Fibroblast of gingiva (primary cell): ENCODE data around the gene RASSF5.

Experiments used
- DNase-seq: peaks from one replicate; pipeline ENCODE4 v3.0.0-alpha.2; 2011; ENCODE audit warnings: low read depth

Gene RASSF5

DNA sequence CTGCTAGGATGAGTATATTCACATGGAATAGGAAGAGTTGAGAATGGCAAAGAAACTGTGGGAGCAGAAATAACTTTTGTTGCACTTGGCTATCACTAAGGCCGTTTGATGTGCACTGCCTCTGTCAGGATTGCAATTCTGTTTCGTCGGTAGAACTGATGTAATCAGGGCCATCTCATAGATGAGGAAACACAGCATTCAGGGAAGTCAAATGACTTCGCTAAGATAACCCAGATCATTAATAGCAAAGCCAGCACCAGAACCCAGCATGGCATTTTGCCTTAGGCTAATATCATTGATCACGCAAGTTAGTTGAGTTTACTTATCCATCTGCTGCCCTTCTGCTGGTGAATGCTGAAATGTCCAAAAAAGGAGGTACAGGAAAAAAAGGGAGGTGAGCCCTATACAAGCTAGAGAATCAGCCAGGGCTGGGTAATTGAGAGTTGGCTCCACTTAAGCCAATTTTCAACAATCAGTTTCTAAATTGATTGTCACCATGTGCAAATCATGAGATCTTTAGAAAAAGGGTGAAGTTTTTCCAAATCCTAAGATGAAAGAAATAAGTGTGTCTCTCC, 7.6 kb downstream of the RASSF5 start:
- no peak for DNase-seq

DNA sequence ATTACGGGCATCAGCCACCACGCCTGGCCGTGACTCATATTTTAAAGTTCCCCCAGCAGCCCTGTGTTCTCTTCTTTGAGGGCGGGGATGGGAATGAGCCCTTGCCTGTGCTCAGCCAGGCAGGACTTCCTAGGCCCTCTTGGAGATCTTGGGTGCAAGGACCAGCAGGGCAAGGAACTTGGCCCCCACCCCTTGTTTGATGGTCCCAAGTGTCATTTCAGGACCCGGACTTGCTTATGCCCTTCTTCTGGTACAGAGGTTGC, 9.3 kb downstream of the RASSF5 start:
- no peak for DNase-seq

DNA sequence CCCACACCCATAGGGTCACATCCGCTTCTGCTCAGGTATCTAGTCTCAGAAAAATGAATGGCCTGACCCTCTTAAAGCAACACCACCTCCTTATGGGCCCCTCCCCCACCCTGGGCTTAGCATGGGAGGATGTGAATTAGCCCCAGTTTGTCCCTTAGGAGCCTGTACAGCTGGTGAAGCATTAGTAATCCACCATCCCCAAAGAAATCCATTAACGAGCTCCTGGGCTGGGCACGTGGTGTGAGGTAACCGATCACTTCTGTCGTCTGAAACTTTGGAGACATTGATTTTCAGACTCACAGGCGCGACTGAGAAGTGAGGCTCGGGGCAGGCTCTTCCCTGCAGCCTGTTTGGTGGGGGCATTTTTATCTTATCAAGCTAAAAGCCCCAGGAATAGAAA, 10.5 kb downstream of the RASSF5 start:
- no peak for DNase-seq

DNA sequence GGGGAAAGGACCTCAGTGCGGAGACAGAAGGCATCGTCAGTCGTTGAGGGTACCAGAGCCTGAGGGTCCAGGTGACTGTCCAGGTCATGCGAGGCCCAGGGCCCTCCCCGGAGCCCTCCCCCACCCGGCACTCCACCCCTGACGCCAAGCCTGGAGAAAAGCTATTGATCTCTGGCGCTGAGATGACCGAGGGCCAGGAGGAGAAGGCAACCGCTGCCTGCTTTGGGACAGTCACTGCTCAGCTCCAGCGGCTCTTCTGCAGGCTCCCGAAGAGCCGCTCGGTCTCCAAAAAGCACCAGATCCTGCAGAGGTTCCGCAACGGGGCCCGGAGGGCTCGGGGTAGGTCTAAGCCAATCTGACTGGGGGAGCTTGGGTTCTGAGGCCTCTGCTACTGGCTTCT, 10.9 kb downstream of the RASSF5 start:
- DNase-seq: no peak

DNA sequence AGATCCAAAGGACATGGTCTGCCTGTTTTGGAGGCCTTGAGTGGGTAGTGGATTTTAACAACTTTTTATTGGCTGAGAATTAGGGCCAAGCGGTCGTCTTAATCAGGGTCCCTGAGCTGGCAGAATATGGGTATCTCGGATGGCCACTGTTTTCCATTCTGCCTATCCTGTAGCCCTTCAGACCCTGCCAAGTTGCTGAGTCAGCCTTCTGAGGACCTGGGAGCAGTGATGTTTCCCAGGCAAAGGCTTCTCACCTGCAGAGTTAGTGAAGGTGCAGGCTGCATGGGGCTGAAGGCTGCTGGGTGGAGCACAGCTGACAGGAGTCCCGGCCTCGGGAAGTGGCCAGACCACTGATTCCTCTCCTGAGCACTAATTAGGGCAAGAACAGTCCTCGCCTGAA, 11.4 kb downstream of the RASSF5 start:
- no peak for DNase-seq

DNA sequence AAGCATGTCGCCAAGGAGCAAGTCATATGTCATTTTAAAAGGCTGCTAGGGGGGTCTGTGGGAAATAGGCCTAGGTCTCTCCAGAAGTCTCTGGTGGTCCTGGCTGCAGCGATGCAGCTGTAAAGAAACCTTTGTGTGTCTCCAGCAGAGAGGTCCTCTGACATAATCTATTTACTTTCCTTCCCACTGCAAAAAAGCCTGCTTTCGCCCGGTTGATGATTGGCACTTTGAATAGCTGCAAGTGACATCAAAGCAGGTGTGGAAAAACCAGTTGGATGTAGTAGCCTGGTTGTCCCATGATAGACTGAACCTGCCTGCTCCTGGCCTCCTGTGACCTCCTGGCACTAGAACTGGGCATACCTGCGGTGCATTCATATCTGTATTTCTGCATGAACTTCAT, 13.8 kb downstream of the RASSF5 start:
- no peak for DNase-seq

DNA sequence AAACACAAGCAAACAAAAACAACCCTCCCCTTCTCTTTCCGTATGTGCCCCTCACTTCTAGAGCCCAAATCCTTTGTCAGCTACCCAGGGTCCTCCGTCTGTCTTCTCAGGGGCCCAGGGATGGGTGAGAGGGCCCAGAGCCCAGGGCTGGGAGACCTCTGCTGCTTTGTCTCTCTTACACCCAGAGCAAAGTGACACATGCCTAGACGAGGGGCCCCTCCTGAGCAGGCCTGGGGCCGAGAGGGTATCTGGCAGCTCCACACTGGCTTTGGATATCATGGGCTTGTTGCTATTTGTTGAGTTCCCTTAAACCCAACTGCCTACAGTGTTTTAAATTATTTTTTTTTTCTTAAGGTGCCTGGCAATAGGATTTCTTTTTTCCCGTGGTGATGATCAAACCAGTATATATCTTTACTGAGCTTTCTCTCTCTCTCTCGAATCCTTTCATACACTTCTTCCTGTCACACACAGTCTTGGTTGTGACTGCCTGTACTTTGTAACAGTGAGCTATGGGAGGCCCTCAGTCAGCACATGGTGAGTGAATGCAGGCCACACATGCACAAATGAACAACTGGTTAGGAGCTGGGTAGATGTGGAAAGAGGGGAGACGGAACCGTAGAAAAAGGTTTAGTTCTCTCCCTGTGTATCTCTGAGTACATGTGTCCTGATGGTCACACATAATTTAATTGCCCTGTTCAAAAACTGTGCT, 14.5 kb downstream of the RASSF5 start:
- no peak for DNase-seq

DNA sequence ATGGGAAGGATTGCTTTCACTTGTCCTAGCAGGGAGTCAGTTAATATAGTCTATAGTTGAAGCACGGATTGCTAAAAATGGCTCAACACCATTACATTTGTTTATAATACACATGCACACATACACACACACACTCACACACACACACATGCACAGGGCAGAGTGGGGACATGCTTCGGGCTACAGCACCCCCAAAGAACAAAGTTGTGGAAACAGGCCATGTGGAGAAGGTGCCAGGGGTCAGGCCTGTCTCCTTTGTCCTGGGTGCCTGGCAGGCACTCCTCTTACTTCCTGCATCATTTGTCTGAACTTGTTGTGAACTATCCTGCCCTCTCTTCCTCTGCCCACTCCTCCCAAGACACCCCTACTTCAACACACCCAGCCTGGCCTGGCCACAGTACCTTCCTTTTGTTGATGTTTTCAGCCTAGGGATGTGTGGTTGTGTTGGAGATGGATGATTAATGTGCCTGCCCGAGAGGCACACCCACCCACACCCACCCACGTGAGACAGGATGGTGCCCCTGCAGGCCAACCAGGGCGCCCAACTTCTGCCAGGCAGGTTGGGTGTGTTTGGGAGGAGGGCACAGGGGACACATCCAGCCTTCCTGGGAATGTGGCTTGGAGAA, 17.5 kb downstream of the RASSF5 start:
- no peak for DNase-seq

DNA sequence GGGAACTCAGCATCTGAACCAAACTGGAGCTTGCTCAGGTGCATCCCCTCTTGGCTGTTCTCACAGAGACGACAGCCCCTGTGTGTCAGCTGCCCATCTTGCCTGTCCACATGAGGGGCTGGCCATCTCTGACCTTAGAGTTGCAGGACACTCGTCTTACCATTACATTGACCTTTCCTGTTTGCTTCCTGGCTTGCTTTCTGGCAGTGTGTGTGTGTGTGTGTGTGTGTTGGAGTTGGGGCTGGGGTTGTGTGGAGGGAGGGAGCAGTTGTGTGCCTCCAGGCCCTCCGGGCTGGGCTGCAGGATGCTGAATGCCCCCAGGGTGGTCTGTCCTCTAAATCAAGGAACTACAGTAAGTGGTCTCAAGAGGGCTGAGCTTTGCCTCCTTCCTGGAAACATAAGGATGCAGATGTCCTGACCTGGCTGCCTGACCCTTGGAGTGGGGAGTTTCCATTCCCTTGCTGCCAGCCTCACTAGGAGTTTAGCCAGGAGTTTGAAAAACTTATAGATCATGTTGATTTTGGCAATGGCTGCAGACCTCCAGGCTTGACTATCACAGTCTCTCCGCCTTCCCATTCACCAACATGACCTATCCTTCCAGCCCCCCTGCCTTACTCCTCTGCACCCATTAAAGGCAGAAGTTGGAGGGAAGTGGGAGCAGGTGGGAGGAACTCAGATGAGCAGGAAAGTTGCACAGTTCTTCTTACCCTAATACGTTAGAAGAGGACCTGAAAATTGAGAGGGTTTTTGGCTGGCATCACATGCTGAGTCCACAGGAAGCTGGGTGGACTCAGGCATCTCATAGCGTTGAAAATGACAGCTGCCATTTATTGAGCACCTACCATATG, 19.0 kb downstream of the RASSF5 start:
- no peak for DNase-seq

DNA sequence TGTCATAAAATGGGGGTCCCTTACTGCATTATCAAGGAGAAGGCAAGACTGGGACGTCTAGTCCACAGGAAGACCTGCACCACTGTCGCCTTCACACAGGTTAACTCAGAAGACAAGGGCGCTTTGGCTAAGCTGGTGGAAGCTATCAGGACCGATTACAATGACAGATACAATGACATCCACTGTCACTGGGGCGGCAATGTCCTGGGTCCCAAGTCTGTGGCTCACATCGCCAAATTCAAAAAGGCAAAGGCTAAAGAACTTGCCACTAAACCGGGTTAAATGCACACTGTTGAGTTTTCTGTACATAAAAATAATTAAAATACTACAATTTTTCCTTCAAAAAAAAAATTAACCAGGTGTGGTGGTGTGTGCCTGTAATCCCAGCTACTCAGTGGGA, 22.1 kb downstream of the RASSF5 start:
- DNase-seq: no peak

DNA sequence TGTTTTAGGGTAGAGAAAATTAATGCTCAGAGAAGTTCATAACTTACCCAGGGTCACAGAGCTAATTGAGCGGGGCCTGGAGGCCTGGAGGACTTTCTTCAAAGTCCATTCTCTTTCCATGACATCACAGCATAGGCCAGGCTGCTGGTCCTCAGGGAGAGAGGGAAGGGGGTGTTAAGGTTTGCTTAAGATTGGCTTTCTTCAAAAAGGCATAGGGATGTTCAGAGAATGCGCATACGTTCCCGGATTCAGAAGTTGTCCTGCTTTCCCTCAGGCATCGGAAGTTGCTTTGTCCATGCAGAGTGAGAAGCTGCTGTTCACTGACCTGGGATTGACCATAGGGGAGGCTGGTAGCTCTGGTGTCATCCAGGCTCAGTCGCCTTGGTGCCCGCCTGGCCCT, 25.0 kb downstream of the RASSF5 start:
- no peak for DNase-seq

DNA sequence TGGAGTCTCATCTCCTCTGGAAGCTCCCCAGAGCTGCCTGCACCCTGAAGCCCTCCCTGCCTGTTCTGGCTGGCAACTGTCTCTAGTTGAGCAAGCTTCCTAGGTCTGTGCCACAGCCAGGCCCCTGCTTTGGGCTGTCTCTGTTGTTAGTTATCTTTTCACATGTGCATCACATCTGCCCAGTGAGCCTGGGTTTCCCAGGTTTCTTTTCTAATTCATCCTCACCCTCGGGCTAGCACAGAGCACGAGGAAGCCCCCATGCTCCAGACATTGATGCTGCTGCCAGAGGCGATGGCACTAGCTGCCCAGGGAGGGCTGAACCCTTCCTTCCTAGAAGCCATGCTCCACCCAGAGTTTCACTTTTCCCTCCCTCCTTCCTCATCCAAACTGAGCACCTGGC, 27.2 kb downstream of the RASSF5 start:
- no peak for DNase-seq

DNA sequence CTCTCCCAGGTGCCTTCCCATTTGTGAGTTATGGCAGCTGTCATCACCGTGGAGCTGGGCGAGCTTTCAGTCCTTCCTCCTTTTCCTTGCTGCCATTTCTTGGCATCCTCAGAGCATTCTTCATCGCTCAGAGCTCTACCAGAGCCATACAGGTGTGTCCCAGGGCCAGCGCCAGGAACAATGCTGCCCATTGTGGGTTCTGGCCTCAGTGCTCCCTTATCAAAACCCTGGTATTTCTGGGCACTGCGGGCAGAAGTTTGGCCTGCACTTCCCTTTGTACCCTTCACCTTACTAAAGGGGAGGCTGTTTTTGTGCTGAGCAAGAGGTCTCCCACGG, 28.5 kb downstream of the RASSF5 start:
- no peak for DNase-seq

DNA sequence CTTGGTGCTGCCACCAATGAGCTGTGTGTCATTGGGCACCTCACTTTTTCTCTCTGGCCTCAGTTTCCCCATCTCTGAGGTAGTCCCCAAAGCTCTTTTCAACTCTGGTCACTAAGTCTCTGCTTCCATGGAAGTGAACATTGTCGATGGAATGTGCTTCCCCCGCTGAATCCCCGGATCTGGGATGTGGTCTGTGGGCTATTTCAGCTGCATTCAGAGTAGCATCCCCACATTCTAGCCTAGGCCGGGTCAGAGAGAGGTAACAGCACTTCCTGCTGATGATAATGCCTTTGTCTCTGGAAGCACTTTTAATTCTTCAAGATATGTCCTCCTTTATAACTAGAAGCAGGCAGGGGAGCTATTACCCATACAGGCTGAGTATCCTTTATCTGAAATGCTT, 29.8 kb downstream of the RASSF5 start:
- no peak for DNase-seq

DNA sequence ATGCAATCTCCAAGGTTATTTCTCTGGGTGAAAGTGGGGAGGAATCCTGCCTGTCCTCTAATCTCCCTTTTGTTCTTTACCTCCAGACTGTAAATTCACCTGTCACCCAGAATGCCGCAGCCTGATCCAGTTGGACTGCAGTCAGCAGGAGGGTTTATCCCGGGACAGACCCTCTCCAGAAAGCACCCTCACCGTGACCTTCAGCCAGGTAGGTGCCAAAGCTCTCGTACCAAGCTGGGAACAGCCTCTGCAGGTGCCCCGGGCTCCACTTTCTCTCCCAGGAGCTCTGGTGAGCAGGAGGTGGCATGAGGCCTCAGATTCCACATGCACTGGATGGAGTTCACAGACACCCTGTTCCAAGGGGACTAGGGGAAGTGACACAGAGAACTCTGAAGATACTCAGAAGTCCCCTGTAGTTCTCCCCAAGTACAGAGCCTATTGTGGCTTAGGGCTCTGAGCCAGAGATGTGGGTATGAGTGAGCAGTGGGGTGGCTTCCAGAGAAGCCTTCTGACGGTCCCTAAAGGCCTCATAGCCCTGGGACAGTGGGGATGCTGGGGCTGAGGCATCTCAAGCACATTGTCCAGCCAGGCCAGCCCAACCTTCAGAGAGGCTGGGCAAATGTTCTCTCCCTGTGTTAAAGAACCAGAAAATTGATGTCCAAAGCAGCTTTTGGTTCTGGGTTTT, 30.9 kb downstream of the RASSF5 start:
- no peak for DNase-seq

DNA sequence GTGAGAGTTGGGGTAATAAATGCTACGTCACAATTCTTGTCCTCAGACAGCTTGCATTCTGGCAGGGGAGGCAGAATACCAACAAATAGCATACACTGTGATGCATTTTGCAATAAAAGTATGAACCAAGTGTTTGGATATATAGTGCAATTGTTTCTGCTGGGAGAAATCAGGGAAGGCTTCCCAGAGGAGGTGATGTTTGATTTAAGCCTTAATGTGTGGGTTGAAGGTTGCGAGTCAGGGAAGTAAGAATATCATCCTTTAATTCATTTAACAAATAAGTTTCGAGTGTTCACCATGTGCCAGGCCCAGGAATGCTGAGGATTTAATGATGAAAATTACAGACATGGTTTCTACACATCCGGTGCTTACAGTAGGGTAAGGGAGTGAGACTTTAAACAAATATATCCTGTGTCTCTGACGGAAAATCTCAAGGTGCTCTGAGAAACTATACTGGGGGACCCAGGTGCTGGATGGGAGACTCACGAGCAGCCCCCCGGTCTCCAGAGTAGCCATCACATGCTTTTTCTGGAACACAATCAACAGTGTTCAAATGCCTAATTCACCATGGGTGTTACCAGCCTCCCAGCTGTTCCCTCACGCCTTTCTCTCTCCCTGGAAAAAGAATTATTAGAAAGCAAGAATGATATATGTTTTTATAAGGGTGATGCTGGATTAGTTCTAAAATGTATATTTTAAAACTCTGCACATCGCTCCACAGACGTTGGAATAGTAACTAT, 31.7 kb downstream of the RASSF5 start:
- no peak for DNase-seq

DNA sequence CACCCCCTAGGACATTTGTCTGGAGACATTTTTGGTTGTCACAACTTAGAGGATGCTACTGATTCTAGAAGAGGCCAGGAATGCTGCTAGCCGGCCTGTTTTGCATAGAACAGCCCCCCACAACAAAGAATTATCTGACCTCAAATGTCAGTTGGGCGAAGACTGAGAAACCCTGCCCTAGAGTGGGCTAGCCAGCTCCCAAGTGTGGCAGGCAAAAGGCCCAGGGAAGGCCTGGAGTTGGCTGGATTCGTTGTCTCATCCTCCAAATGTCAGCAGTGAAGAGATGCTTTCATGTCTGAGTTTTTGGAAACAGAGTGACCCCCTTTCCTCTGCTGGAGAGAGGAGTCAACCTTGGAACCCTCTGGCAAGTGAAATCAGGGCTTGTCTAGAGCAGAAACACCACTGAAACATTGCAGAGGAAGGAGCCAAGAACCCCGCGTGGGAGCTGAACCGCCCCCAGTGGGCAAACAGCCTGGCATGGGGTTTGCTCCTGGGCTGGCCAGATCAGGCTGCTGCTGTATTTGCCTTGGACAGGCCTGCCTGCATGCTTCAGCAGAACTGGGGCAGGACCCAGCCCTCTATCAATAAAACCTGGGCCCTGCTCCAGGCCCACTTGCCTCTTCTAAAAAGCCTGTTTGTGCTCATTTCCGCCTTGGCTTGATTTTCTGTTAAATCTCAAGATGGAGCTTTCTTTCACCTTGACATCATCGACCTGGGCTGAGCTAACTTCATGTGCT, 32.9 kb downstream of the RASSF5 start:
- no peak for DNase-seq

DNA sequence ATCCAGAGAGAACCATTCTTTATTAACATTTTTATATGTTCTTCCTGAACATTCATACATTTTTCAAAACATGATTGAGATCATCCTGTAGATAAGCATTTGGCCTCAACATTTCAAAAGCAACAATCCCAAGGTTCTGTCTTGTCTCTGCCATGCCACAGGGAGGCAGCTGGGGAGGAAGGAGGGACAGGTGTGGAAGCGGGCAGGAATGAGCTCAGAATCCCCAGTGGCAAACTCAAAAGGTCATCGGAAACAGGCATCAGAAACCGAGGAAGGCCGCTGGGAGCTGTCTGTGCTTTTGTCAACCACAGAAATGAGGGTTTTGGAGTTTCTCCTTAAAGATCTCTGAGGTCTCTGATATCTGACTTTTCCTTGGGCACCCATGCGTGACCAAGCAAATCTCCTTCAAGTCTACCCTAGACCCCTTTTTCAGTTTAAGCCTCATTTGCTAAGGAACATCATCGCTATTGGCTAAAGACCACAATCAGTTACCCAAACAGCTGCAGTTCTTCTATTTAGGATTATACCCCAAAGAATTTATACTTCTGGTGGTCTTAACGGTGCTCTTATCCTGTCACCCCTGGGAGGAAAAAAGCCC, 34.0 kb downstream of the RASSF5 start:
- no peak for DNase-seq

DNA sequence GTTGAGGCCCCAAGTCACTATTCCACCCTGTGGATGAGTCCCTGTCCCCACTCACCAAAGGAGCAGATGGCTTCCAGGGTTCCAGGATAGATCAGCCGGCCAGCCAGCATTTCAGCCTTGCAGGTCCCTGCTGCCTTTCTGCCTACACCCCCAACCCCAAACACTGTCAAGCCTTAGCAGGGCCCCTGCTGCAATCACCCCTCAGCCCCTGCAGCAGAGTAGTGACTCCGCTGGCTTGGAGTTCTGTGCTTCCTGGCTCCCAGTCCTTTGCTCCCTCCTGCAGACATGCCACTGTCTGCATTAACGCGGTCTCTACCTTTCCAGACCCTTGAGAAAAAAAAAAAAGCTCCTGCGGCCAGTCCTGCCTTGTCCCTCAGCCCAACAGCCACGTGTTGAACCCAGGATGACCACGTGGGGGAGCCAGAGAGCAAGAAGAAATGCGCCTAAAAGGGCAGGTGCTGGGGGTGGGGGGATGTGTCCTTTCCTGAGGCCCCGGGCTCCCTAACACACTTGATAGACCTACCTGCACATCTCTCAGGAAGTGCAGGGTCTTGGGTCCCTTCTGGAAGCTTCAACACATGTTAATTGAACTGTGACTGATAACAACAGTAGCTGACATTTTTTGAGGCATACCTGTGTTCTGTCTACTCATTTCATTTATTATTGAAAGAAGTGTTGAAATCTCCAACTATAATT, 37.4 kb downstream of the RASSF5 start:
- DNase-seq: no peak

DNA sequence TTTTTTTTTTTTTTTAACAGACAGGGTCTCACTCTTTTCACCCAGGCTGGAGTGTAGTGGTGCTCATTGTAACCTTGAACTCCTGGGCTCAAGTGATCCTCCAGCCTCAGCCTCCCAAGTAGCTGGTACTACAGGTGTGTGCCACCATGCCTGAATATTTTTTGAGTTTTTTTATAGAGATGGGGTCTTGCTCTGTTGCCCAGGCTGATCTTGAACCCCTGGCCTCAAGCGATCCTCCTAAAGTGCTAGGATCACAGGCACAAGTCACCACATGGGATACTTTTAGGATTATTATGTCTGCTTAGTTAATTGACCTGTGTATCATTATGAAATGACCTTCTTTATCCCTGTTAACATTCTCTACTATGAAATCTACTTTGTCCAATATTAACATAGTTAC, 38.0 kb downstream of the RASSF5 start:
- DNase-seq: no peak
